Measurements from ENCODE around the gene EMC9.

DNA sequence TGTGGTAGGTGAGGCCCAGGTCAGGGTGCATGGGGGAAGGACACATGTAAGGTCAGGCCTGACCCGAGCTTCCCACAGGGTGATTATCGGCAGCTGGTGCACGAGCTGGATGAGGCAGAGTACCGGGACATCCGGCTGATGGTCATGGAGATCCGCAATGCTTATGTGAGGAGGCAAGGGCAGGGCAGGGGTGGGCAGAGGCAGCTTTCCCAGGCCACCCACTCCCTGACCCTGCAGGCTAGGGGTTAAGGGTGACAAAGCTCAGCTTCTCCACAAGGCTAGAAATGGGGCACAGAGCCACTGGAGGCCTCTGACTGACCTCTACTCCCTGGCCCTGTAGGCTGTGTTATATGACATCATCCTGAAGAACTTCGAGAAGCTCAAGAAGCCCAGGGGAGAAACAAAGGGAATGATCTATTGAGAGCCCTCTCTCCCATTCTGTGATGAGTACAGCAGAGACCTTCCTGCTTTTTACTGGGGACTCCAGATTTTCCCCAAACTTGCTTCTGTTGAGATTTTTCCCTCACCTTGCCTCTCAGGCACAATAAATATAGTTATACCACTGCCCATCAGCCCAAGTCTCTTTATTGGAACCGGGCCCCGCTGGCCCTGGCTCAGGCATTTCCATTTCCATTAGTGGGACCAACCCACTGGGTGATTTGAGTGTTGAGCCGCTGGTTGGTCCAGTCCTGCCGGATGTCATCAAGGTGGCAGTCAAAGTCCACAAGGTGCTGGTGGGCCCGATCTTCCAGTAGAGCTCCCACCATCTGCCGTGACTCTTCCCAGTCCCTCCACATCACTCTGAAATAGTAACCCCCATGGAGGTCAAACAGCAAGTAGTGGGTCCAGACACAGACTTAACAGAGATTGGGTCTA lies 2.8 kb downstream of the EMC9 start:
- TF ChIP-seq, protein P1, sequence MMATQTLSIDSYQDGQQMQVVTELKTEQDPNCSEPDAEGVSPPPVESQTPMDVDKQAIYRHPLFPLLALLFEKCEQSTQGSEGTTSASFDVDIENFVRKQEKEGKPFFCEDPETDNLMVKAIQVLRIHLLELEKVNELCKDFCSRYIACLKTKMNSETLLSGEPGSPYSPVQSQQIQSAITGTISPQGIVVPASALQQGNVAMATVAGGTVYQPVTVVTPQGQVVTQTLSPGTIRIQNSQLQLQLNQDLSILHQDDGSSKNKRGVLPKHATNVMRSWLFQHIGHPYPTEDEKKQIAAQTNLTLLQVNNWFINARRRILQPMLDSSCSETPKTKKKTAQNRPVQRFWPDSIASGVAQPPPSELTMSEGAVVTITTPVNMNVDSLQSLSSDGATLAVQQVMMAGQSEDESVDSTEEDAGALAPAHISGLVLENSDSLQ (IDR thresholded peaks at IDR 0.05), result no peak
- TF ChIP-seq CTBP1 (IDR thresholded peaks at IDR 0.05; ENCODE audit: borderline replicate concordance), result no peak
- TF ChIP-seq SUZ12 (IDR thresholded peaks at IDR 0.05), result no peak
- TF ChIP-seq BHLHE40 (IDR thresholded peaks at IDR 0.05; ENCODE audit: borderline replicate concordance), result no peak
- no peak for TF ChIP-seq ELF4 (IDR thresholded peaks at IDR 0.05)
- no peak for TF ChIP-seq FOXK2 (IDR thresholded peaks at IDR 0.05)
- no peak for TF ChIP-seq ARNT (IDR thresholded peaks at IDR 0.05)
- TF ChIP-seq FOXM1 (IDR thresholded peaks at IDR 0.05; ENCODE audit: borderline replicate concordance), result no peak
- no peak for TF ChIP-seq FOXA1 (IDR thresholded peaks at IDR 0.05)
- no peak for TF ChIP-seq NFRKB (IDR thresholded peaks at IDR 0.05)
- no peak for TF ChIP-seq TARDBP (IDR thresholded peaks at IDR 0.05)
- no peak for TF ChIP-seq ZNF384 (IDR thresholded peaks at IDR 0.05)

All from HEK293T (cell line).